ENCODE measurements around the gene SEMA5A.

Gene SEMA5A

GRCh38 chr5:9156282-9156681 lies 389.6 kb downstream of the SEMA5A start:
- in situ Hi-C loops (cut with MboI; ENCODE audit: low pct_unique_long_range_greater_than_20kb, low sequenced_read_pairs, unreplicated experiment), result no loop called here
- DNase-seq (ENCODE audit: low spot score), result peak; percentile 33
- TF ChIP-seq CTCF (IDR thresholded peaks at IDR 0.05; ENCODE audit: extremely low read depth, insufficient read depth, missing control alignments), result peak; percentile 58

GRCh38 chr5:9151684-9152427 lies 394.0 kb downstream of the SEMA5A start:
- in situ Hi-C loops (cut with MboI; ENCODE audit: low pct_unique_long_range_greater_than_20kb, low sequenced_read_pairs, unreplicated experiment), result no loop called here
- DNase-seq (ENCODE audit: low spot score), result no peak
- TF ChIP-seq CTCF (IDR thresholded peaks at IDR 0.05; ENCODE audit: extremely low read depth, insufficient read depth, missing control alignments), result no peak

- TF ChIP-seq CTCF (IDR thresholded peaks at IDR 0.05; ENCODE audit: extremely low read depth, insufficient read depth, missing control alignments), result no peak
- in situ Hi-C loops (cut with MboI; ENCODE audit: low pct_unique_long_range_greater_than_20kb, low sequenced_read_pairs, unreplicated experiment), result no loop called here
Observed at GRCh38 chr5:9149988-9150387, 395.9 kb downstream of the SEMA5A start.

GRCh38 chr5:9148242-9148641 lies 397.6 kb downstream of the SEMA5A start:
- DNase-seq (ENCODE audit: low spot score), result no peak
- TF ChIP-seq CTCF (IDR thresholded peaks at IDR 0.05; ENCODE audit: extremely low read depth, insufficient read depth, missing control alignments), result no peak
- in situ Hi-C loops (cut with MboI; ENCODE audit: low pct_unique_long_range_greater_than_20kb, low sequenced_read_pairs, unreplicated experiment), result no loop called here

More at GRCh38 chr5:9149988-9150387, 395.9 kb downstream of the SEMA5A start:
- no peak for DNase-seq (ENCODE audit: low spot score)

GRCh38 chr5:9140711-9141110 lies 405.2 kb downstream of the SEMA5A start:
- in situ Hi-C loops (cut with MboI; ENCODE audit: low pct_unique_long_range_greater_than_20kb, low sequenced_read_pairs, unreplicated experiment), result no loop called here
- TF ChIP-seq CTCF (IDR thresholded peaks at IDR 0.05; ENCODE audit: extremely low read depth, insufficient read depth, missing control alignments), result no peak
- no peak for DNase-seq (ENCODE audit: low spot score)

GRCh38 chr5:9140202-9140601 lies 405.7 kb downstream of the SEMA5A start:
- DNase-seq (ENCODE audit: low spot score), result no peak
- in situ Hi-C loops (cut with MboI; ENCODE audit: low pct_unique_long_range_greater_than_20kb, low sequenced_read_pairs, unreplicated experiment), result no loop called here
- no peak for TF ChIP-seq CTCF (IDR thresholded peaks at IDR 0.05; ENCODE audit: extremely low read depth, insufficient read depth, missing control alignments)

Data from GM13977 (cell line).